Caco-2 (cell line): Measurements from ENCODE around the gene NSUN2. TPM values are rescaled to one million over a fixed set of nuclear protein-coding genes. Genes with fewer than 3 reads are reported as not detected.

Experiments used
- BruUV-seq: library from RNA; stranded (reverse); fragments of 400-500 nt; replicated peaks from 2 replicates; lab custom pipeline; 2021; lab: Mats Ljungman, UMichigan
- CTCF ChIA-PET: fragments of 300-600 bp; sonication (Branson Sonifier 250); formaldehyde crosslinking; loops from one replicate; lab custom pipeline; 2022; ENCODE audit warnings: antibody characterized with exemption; lab: Charles Lee
- POLR2A ChIA-PET: fragments of 300-600 bp; sonication (Branson Sonifier 250); formaldehyde crosslinking; loops from one replicate; lab custom pipeline; 2022; ENCODE audit warnings: antibody characterized with exemption; lab: Charles Lee
- DNase-seq, 2 experiments: peaks; one replicate each; pipeline versions ENCODE4 v3.0.0 to v3.0.0-alpha.2; 2020 to 2022
- H3K27me3 ChIP-seq: replicated peaks from 2 replicates; pipeline ENCODE4 v1.6.0; 2011; ENCODE audit warnings: low read length; ENCODE audit not compliant: control insufficient read depth, insufficient read depth
- H3K36me3 ChIP-seq: 2 replicates; pipeline ENCODE4 v1.5.1; 2011; ENCODE audit warnings: low read length; ENCODE audit not compliant: control insufficient read depth, insufficient read depth
- H3K4me1 ChIP-seq: fragments of 250-450 bp; sonication (Bioruptor Pico); 2 replicates; pipeline ENCODE4 v1.5.1; 2020; ENCODE audit warnings: mild to moderate bottlenecking
- H3K4me3 ChIP-seq: 2 replicates; pipeline ENCODE4 v1.5.1; 2011; ENCODE audit warnings: low read depth, mild to moderate bottlenecking, control low read depth, low read length
- H3K9me3 ChIP-seq: fragments of 250-450 bp; sonication (Bioruptor Pico); 2 replicates; pipeline ENCODE4 v1.5.1; 2020; ENCODE audit warnings: mild to moderate bottlenecking, moderate library complexity
- H3K27ac Mint-ChIP-seq: one replicate; pipeline ENCODE4 v1.8.0; 2022; ENCODE audit warnings: mixed read lengths; ENCODE audit not compliant: unreplicated experiment
- H3K27me3 Mint-ChIP-seq: one replicate; pipeline ENCODE4 v1.8.0; 2022; ENCODE audit warnings: mixed read lengths; ENCODE audit not compliant: insufficient read depth, unreplicated experiment
- H3K36me3 Mint-ChIP-seq: one replicate; pipeline ENCODE4 v1.8.0; 2022; ENCODE audit warnings: mild to moderate bottlenecking, mixed read lengths; ENCODE audit not compliant: insufficient read depth, unreplicated experiment
- H3K4me1 Mint-ChIP-seq: one replicate; pipeline ENCODE4 v1.8.0; 2022; ENCODE audit warnings: low read depth, mixed read lengths; ENCODE audit not compliant: unreplicated experiment
- H3K4me3 Mint-ChIP-seq: one replicate; pipeline ENCODE4 v1.8.0; 2022; ENCODE audit warnings: mild to moderate bottlenecking, moderate library complexity, mixed read lengths; ENCODE audit not compliant: unreplicated experiment
- H3K9me3 Mint-ChIP-seq: one replicate; pipeline ENCODE4 v1.8.0; 2022; ENCODE audit warnings: mixed read lengths; ENCODE audit not compliant: unreplicated experiment
- CTCF ChIP-seq, 2 experiments: fragments of 200-600 bp in 1 of 2; IDR thresholded peaks; 1 replicate in 1 of 2; 2 replicates in 1 of 2; pipeline versions ENCODE4 v1.5.1 to v1.8.0; 2011 to 2022; ENCODE audit warnings: antibody characterized with exemption in 1 of 2, control low read depth in 1 of 2, inconsistent platforms in 1 of 2, low read depth in 1 of 2, low read length in 1 of 2, mild to moderate bottlenecking in 1 of 2, moderate library complexity in 1 of 2; ENCODE audit not compliant: insufficient read depth in 1 of 2, severe bottlenecking in 1 of 2, unreplicated experiment in 1 of 2
- intact Hi-C: fragments of 100-400 bp; cut with micrococcal nuclease; formaldehyde crosslinking; loops from one replicate; pipeline ENCODE4 v1.10.0; 2022; ENCODE audit not compliant: unreplicated experiment
- total RNA-seq: library from RNA; stranded (reverse); gene quantifications from 2 replicates; pipeline ENCODE4 v1.2.3, GENCODE V29; 2022

The NSUN2 gene
- total RNA-seq, 1 experiment from 2014 or later: 93.8 TPM

- CTCF ChIA-PET: no interaction called here
- Histone ChIP-seq H3K4me3 (no peak overlapping the region), H3K36me3 (no peaks in the 10 kb centered on the region), H3K9me3 (no peaks in the 10 kb centered on the region), H3K27me3 (no peaks in the 10 kb centered on the region), H3K4me1 (no peaks in the 10 kb centered on the region)
- no TSS peak for BruUV-seq
- Mint-ChIP-seq H3K9me3 (peaks cover 6% of the 10 kb centered on the region), H3K27ac (no peak overlapping the region), H3K4me3 (no peak overlapping the region), H3K36me3 (no peaks in the 10 kb centered on the region), H3K27me3 (peaks cover 27% of the 10 kb centered on the region), H3K4me1 (no peaks in the 10 kb centered on the region)
- POLR2A ChIA-PET: no interaction called here
- DNase-seq: no peak
- intact Hi-C loops: no loop called here
- TF ChIP-seq CTCF (IDR thresholded peaks at IDR 0.05; ENCODE audit: insufficient read depth in 1 of 2, low read depth in 1 of 2, low read length in 1 of 2, severe bottlenecking in 1 of 2, unreplicated experiment in 1 of 2): no peak
Measured at GRCh38 chr5:6585168-6585567, 47.7 kb downstream of the NSUN2 start.

- H3K4me1 Mint-ChIP-seq: no peaks in the 10 kb centered on the region
- Histone ChIP-seq H3K27me3 (no peaks in the 10 kb centered on the region), H3K36me3 (no peaks in the 10 kb centered on the region), H3K9me3 (no peaks in the 10 kb centered on the region), H3K4me1 (no peaks in the 10 kb centered on the region), H3K4me3 (no peak overlapping the region)
- no peak overlapping the region for H3K4me3 Mint-ChIP-seq
- CTCF ChIA-PET: no interaction called here
- H3K27me3 Mint-ChIP-seq: peaks cover 26% of the 10 kb centered on the region
- no peak overlapping the region for H3K27ac Mint-ChIP-seq
- peaks cover 2% of the 10 kb centered on the region for H3K9me3 Mint-ChIP-seq
- no TSS peak for BruUV-seq
- no peak for TF ChIP-seq CTCF (IDR thresholded peaks at IDR 0.05; ENCODE audit: insufficient read depth in 1 of 2, low read depth in 1 of 2, low read length in 1 of 2, severe bottlenecking in 1 of 2, unreplicated experiment in 1 of 2)
- no peaks in the 10 kb centered on the region for H3K36me3 Mint-ChIP-seq
- no peak for DNase-seq
- intact Hi-C loops: no loop called here
- POLR2A ChIA-PET: no interaction called here
Measured at GRCh38 chr5:6584727-6585126, 48.1 kb downstream of the NSUN2 start.

GRCh38 chr5:6584101-6584645, 48.7 kb downstream of the NSUN2 start:
- Mint-ChIP-seq H3K36me3 (no peaks in the 10 kb centered on the region), H3K4me3 (peak overlapping the region; percentile 25), H3K27me3 (peaks cover 25% of the 10 kb centered on the region), H3K4me1 (no peaks in the 10 kb centered on the region), H3K9me3 (no peaks in the 10 kb centered on the region), H3K27ac (no peak overlapping the region)
- CTCF ChIA-PET: no interaction called here
- H3K4me3 ChIP-seq: no peak overlapping the region
- no peaks in the 10 kb centered on the region for H3K27me3 ChIP-seq
- no peaks in the 10 kb centered on the region for H3K4me1 ChIP-seq
- no peaks in the 10 kb centered on the region for H3K9me3 ChIP-seq
- no peaks in the 10 kb centered on the region for H3K36me3 ChIP-seq
- intact Hi-C loops: no loop called here
- no peak for DNase-seq
- no peak for TF ChIP-seq CTCF (IDR thresholded peaks at IDR 0.05; ENCODE audit: insufficient read depth in 1 of 2, low read depth in 1 of 2, low read length in 1 of 2, severe bottlenecking in 1 of 2, unreplicated experiment in 1 of 2)
- POLR2A ChIA-PET: no interaction called here
- BruUV-seq: no TSS peak
